ENCODE data around the gene ACOT8.
"Not testable (repeated sequence)": the region's sequence is repeated elsewhere in the genome, so short reads cannot be mapped to it uniquely, and the experiment has no call there.

Gene ACOT8

DNA sequence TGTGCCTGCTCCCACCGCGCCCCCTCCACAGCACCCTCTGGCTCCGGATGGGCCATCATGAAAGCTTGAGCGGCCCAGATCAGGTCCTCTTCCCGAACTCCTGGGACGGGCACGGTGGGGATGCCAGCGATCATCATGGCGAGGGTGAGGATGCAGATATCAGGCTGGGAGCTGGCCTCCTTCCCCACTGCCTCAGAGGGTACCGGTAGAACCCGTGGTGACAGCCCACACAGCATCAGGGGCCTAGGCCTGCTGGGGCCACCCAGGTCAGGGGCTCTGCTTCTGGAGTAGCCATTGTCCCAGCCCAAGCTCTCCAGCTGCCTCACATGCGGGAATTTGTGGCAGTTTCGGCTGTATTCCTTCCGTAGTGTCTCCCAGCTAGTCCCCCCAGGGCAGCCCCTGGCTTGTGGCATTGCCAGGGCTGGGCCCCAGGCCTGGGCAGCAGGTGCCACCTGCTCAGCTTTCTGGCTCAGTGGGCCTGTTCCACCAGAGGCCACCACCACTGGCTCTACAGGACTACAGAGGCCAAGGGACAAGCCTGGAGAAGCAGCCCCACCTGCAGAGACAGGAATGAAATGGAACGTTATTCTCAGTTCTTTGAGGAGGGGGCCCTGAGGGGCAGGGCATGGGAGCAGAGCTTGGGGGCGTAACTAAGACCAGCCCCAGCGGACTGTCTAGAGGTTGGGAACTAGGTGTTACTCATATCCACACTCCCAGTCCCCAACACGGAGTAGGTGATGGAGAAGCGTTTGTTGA, 29.6 kb upstream of the ACOT8 start:
- no peak for DNase-seq

DNA sequence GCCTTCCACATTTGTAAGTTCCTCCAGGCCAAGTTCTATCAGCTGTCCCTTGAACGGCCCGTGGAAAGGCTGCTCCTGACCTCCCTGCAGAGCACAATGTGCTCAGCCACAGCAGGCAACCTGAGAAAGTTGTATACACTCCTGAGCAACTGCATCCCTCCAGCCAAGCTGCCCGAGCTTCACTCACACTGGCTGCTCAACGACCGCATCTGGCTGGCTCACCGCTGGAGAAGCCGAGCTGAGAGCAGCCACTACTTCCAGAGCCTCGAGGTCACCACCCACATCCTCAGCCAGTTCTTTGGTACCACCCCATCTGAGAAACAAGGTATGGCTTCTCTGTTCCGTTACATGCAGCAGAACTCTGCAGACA, 25.9 kb upstream of the ACOT8 start:
- no peak for DNase-seq

DNA sequence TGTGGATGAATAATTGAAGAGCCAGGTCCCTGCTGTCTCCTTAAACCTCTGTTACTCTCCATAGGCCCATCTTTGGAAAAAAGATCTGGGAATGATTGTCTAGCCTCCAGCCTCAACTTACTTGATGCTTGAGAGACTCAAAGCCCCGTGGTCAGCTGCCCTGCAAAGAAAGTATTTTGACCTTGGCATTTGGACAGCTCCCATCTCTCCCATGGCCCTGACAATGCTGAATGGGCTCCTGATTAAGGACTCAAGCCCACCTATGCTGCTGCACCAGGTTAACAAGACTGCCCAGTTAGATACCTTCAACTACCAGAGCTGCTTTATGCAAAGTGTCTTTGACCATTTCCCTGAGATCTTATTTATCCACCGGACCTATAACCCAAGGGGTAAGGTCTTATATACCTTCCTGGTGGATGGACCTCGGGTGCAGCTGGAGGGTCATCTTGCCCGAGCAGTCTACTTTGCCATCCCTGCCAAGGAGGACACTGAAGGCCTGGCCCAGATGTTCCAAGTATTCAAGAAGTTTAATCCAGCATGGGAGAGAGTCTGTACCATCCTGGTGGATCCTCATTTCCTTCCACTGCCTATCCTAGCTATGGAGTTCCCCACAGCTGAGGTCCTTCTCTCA, 25.4 kb upstream of the ACOT8 start:
- DNase-seq: no peak

DNA sequence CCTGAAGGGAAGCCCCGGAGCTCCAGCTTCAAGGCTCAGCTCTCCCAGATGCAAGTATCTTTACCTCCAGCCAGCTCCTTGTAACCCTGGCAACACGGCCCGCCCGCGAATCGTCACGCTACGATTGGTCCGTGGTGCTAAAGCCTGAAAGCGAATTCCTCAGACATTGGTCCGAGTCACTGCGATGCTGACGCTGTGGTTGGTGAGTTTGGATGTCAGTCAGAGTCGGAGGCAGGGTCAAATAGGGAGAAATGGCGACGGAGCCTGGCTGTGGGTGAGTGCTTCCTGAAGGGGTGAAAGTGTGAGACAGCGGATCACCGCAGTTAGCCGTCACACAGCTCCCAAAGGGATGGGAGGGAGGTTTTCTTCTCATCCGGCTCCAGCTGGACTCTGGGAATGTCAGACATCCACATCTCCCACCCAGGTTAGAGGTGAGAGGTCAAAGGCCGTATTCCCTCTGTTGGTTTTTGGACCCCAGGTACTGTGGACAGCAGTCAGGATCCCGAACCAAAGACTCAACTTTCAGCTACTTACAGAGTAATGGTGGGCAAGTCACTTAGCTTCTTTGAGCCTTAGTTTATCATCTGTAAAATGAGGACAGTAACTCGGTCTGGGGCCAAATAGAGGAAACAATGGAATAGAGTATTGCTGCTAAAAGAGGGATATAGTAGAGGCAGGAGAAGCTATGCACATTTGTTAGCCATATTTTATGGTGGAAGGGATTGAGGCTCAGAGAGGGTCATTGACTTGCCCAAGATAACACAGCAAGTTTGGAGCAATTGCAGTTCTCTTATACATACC, 24.0 kb upstream of the ACOT8 start, which contains the start of gene ZSWIM1:
Gene ZSWIM1 (plus strand): TSS at position 240 of the 801 bp plus-strand sequence. CDS start 1,366 bp downstream, outside the sequence.
- peak; percentile 100 for DNase-seq

GRCh38 chr20:45878076-45878761, 21.0 kb upstream of the ACOT8 start:
- no peak for DNase-seq

GRCh38 chr20:45874576-45874975, 17.4 kb upstream of the ACOT8 start:
- DNase-seq: no peak

GRCh38 chr20:45874104-45874481, 16.9 kb upstream of the ACOT8 start:
- DNase-seq: not testable (repeated sequence)

GRCh38 chr20:45873409-45874103, 16.4 kb upstream of the ACOT8 start:
- no peak for DNase-seq

DNA sequence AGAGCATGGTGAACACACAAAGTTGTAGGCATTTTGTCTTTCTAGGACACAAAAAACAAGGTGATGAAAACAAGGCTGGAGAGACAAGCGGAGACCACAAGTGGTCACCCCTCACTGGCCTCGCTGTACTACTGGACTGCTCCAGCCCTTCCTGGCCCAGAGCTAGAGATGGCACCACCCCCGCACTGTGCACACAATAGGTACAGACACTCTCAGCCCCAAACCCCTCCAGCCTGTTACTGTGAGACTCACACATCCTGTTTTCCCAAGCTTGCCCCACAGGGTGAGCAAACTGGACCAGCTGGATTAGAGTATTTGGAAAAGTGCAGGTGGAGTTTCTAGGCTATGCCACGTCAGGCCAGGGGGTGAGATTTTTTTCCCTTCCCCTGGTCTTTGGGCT, 15.4 kb upstream of the ACOT8 start:
- peak; percentile 71 for DNase-seq

DNA sequence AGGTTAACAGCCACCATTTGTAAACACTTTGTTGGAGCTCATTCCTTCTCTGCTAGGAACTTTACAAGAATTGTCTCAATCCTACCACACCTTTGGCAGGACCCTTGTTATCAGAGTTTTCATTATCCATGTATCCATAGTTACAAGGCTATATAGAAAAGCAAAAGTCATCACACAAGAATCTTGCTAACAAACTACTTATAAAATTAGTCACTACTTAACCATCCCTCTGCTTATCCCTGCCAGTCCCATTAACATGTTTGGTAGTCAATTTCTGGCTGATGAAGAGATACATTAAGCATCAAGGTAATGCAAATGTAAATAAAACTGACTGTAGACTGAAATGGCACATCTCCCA, 10.6 kb upstream of the ACOT8 start:
- no peak for DNase-seq

- no peak for DNase-seq
Measured at GRCh38 chr20:45867136-45867818, 10.1 kb upstream of the ACOT8 start.

- DNase-seq: no peak
Measured at GRCh38 chr20:45866454-45866853, 9.3 kb upstream of the ACOT8 start.

DNA sequence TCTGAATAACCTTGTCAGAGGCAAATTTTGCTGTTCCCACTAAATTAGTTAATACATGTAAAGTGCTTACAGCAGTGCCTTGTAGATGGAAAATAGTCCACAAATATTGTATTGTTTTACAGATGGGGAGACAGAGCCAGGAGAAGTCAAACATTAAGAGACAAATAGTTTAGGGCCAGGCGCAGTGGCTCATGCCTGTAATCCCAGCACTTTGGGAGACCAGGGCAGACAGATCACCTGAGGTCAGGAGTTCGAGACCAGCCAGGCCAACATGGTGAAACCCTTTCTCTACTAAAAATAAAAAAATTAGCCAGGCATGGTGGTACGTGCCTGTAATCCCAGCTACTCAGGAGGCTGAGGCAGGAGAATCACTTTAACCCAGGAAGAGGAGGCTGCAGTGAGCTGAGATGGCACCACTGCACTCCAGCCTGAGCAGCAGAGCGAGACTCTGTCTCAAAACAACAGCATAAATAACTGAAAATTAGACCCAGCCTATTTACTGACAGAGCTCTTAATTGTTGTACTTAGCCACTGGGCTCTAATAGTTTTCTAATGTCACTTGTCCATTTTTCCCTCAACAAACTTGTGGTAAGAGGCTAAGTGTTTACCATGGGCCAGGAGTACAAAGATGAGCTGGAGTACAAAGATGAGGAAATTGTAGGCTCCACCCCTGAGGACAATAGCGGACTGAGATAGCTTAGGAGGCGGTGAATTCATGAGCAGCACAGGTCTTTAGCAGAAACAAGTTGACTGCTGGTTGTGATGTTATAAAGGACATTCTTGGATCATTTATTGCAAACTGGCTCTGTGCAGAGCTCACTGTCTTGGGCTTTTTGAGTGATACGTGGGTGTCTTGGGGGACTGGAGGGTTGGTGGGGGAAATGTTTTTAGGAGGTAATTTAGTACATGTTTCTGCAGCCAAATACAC, 6.6 kb upstream of the ACOT8 start:
- no peak for DNase-seq

GRCh38 chr20:45861221-45862075, 4.3 kb upstream of the ACOT8 start:
- no peak for DNase-seq

DNA sequence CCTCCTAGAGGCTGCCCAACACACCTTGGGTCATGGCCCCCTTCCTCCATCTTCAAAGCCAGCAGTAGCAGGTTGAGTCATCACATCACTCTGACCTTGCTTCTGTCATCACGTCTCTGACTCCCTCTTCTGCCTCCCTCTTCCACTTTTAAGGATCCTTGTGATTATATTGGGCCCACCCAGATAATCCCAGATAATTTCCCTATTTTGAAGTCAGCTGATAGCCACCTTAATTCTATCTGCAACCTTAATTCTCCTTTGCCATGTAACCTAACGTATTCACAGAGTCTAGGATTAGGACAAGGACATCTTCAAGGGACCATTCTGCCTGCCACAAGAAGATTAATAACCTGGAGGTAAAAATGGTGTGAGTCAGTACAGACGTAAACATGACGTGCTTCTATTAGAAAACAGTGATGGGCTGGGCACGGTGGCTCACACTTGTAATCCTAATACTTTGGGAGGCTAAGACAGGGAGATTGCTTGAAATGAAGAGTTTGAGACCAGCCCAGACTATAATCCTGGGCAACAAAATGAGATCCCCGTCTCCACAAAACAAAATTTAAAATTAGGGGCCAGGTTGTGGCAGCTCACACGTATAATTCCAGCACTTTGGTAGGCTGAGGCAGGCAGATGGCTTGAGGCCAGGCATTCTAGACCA, 3.5 kb upstream of the ACOT8 start:
- DNase-seq: no peak

DNA sequence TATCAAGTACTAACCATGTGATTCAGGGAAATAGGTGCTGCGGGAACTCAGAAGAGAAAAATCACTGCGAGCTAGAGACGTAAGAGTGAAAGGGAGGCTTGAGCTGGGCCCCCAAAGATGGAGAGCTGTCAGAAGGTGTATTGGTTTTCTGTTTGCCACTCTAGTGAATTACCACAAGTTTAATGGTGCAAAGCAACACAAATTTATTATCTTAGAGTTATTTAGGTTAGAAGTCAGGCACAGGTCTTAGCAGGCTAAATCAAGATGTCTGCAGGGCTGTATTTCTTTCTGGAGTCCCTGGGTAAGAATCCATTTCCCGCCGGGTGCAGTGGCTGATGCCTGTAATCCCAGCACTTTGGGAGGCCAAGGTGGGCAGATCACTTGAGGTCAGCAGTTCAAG, 2.7 kb upstream of the ACOT8 start:
- DNase-seq: no peak

DNA sequence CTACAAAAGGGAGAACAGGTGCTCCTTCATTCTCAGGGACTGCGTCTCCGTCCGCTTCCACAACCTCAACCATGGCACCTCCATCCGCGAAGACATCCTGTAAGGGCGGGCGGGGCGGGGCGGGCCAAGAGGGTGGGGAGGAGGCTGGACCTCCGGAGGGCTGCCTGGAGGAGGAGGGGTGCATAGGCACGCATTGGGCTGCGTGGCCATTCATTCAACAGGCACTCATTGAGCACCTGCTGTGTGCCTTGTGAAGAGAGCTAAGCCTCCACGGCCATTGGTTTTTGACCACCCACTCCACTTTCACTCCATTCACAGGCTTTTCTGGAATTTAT, 657 bp upstream of the ACOT8 start:
- no peak for DNase-seq

DNA sequence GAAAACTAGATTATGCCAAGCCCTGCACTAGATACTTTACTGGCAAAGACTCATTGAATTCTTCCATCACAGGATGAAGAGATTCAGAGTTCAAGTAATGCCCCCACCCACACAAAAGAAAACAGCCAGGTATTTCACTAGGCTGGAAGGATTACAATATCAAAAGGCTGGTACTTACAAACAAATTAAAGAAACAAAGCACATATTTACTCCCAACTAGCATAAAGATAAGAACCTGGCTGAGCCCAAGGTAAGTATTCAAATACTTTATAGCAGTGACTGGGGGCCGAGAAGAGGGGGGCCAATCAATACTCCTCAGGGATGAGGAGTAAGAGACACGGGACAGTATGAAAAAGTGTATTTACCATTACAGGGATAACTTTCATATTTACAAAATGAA, 3.7 kb downstream of the ACOT8 start:
- no peak for DNase-seq

GRCh38 chr20:45852326-45852725, 4.9 kb downstream of the ACOT8 start:
- DNase-seq: no peak

DNA sequence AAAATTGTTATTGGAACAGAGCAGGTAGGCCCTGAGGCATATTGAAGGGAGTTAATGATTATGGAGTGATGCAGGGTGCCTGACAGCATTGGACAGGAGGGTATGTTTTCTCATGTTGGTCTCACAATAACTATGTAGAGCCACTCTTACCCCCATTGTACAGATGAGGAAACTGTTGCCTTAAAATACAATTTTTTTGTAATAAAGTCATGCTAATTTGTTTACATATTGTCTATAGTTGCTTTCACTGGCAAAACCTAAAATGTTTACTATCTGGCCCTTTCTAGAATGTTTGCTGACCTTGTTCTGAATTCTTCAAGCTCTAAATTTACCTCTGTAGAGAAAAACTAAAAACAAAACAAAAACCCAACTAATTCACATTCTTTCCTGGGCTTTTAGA, 5.7 kb downstream of the ACOT8 start:
- DNase-seq: no peak

Measured in islet precursor cell (in vitro differentiated cells).